Tibial nerve (tissue), 4 donors: ENCODE measurements around the gene CLEC18B. TPM values are rescaled to one million over a fixed set of nuclear protein-coding genes. Genes with fewer than 3 reads are reported as not detected.
"Not testable (repeated sequence)": the region's sequence is repeated elsewhere in the genome, so short reads cannot be mapped to it uniquely, and the experiment has no call there.

Source experiments
- DNase-seq, 2 donors: peaks; one replicate each; pipeline ENCODE4 v3.0.0-alpha.2; 2019; ENCODE audit warnings: low spot score in 2 of 2
- H3K27ac ChIP-seq, 4 donors: fragments of 200-600 bp; sonication (generic) in 3 of 4; one replicate each; pipeline ENCODE4 v1.5.1; 2017 to 2019; ENCODE audit warnings: mild to moderate bottlenecking in 1 of 4
- H3K27me3 ChIP-seq, 2 donors: fragments of 200-600 bp; sonication (generic) in 1 of 2; one replicate each; pipeline versions ENCODE4 v1.5.1 to v1.6.0; 2017 to 2019
- H3K36me3 ChIP-seq, 3 donors: fragments of 200-600 bp; sonication (generic); one replicate each; pipeline ENCODE4 v1.5.1; 2018 to 2019
- H3K4me1 ChIP-seq, 4 donors: fragments of 200-600 bp; sonication (generic) in 3 of 4; one replicate each; pipeline ENCODE4 v1.5.1; 2017 to 2019
- H3K4me3 ChIP-seq, 4 donors: fragments of 200-600 bp; sonication (generic) in 3 of 4; one replicate each; pipeline ENCODE4 v1.5.1; 2017 to 2019; ENCODE audit warnings: mild to moderate bottlenecking in 1 of 4, moderate library complexity in 1 of 4
- H3K9me3 ChIP-seq, 4 donors: fragments of 200-600 bp; sonication (generic) in 3 of 4; one replicate each; pipeline ENCODE4 v1.5.1; 2017 to 2019
- CTCF ChIP-seq, 5 experiments: fragments of 200-600 bp in 3 of 5; fragments of 450-650 bp in 2 of 5; sonication (generic) in 3 of 5; IDR thresholded peaks; one replicate each; pipeline ENCODE4 v1.5.1; 2016 to 2019; ENCODE audit warnings: antibody characterized with exemption in 5 of 5, mild to moderate bottlenecking in 3 of 5, moderate library complexity in 2 of 5
- EP300 ChIP-seq, 2 donors: sonication (generic); formaldehyde crosslinking; IDR thresholded peaks; one replicate each; pipeline ENCODE4 v1.6.1; 2017; ENCODE audit warnings: antibody characterized with exemption in 2 of 2, mild to moderate bottlenecking in 1 of 2
- POLR2A ChIP-seq, 2 donors: fragments of 450-650 bp; IDR thresholded peaks; one replicate each; pipeline ENCODE4 v1.6.1; 2017; ENCODE audit warnings: antibody characterized with exemption in 2 of 2, mild to moderate bottlenecking in 2 of 2, moderate library complexity in 2 of 2
- WGBS, 2 donors: methylation state at CpG; one replicate each; pipeline ENCODE4 v1.1.5; 2018; 5-methylcytosine and 5-hydroxymethylcytosine counted together
- total RNA-seq, 4 donors: library from RNA; depleted of rRNA; stranded (reverse); fragments of >200 nt; gene quantifications; one replicate each; pipeline ENCODE4 v1.1.0, GENCODE V29; 2016

CLEC18B gene
- total RNA-seq, 4 donors from 2014 or later: 2.7 to 20.0 (median 9.0) TPM

GRCh38 chr16:74450236-74450635 is 29.0 kb upstream of the CLEC18B start:
- Histone ChIP-seq H3K36me3 (peaks cover 0 to 48% (median 5%) of the 10 kb centered on the region in 3 donors), H3K4me1 (peaks cover 0 to 31% (median 13%) of the 10 kb centered on the region in 4 donors), H3K27ac (peak overlapping the region; percentile 33 to 86 (median 80)), H3K4me3 (no peak overlapping the region), H3K27me3 (no peaks in the 10 kb centered on the region), H3K9me3 (no peaks in the 10 kb centered on the region)
- WGBS, 2 donors: 70 to 73% methylated on average over 3 of the region's 3 CpGs
- no peak for DNase-seq
- TF ChIP-seq POLR2A (IDR thresholded peaks at IDR 0.05) (no peak), EP300 (IDR thresholded peaks at IDR 0.05) (no peak), CTCF (IDR thresholded peaks at IDR 0.05) (no peak)

- WGBS, 2 donors: 86 to 90% methylated on average over 5 of the region's 5 CpGs
- Histone ChIP-seq H3K9me3 (no peaks in the 10 kb centered on the region), H3K4me1 (peaks cover 0 to 31% (median 13%) of the 10 kb centered on the region in 4 donors), H3K27ac (peak overlapping the region; percentile 33 to 86 (median 80)), H3K36me3 (peaks cover 0 to 42% (median 5%) of the 10 kb centered on the region in 3 donors), H3K27me3 (no peaks in the 10 kb centered on the region), H3K4me3 (no peak overlapping the region)
- peak; percentile 22 to 27 for DNase-seq
- no peak for TF ChIP-seq CTCF (IDR thresholded peaks at IDR 0.05)
- TF ChIP-seq POLR2A (IDR thresholded peaks at IDR 0.05): no peak
- no peak for TF ChIP-seq EP300 (IDR thresholded peaks at IDR 0.05)
Observed at GRCh38 chr16:74449470-74449869, 28.2 kb upstream of the CLEC18B start.

- Histone ChIP-seq H3K36me3 (peaks cover 0 to 39% (median 5%) of the 10 kb centered on the region in 3 donors), H3K9me3 (no peaks in the 10 kb centered on the region), H3K27me3 (no peaks in the 10 kb centered on the region), H3K4me3 (no peak overlapping the region), H3K27ac (peak overlapping the region; percentile 33 to 86 (median 80)), H3K4me1 (peaks cover 0 to 31% (median 13%) of the 10 kb centered on the region in 4 donors)
- no peak for TF ChIP-seq POLR2A (IDR thresholded peaks at IDR 0.05)
- no peak for TF ChIP-seq CTCF (IDR thresholded peaks at IDR 0.05)
- peak; percentile 55 to 88 for TF ChIP-seq EP300 (IDR thresholded peaks at IDR 0.05)
- peak; percentile 35 to 78 for DNase-seq
- 53 to 56% methylated on average over 8 of the region's 8 CpGs for WGBS, 2 donors
Observed at GRCh38 chr16:74448990-74449389, 27.7 kb upstream of the CLEC18B start.

GRCh38 chr16:74447578-74447977 is 26.3 kb upstream of the CLEC18B start:
- Histone ChIP-seq H3K36me3 (peaks cover 0 to 25% (median 0%) of the 10 kb centered on the region in 3 donors), H3K4me3 (no peak overlapping the region), H3K9me3 (no peaks in the 10 kb centered on the region), H3K4me1 (peaks cover 0 to 31% (median 13%) of the 10 kb centered on the region in 4 donors), H3K27me3 (no peaks in the 10 kb centered on the region), H3K27ac (peak overlapping the region in 2 of 4 donors; percentile 85 to 86)
- TF ChIP-seq EP300 (IDR thresholded peaks at IDR 0.05) (no peak), POLR2A (IDR thresholded peaks at IDR 0.05) (no peak), CTCF (IDR thresholded peaks at IDR 0.05) (no peak)
- WGBS, 2 donors: 88 to 94% methylated on average over 5 of the region's 5 CpGs
- DNase-seq: no peak

GRCh38 chr16:74446866-74447265 is 25.6 kb upstream of the CLEC18B start:
- H3K36me3 ChIP-seq: peaks cover 0 to 21% (median 2%) of the 10 kb centered on the region in 3 donors
- peak overlapping the region in 1 of 4 donors; percentile 27 for H3K27ac ChIP-seq
- TF ChIP-seq POLR2A (IDR thresholded peaks at IDR 0.05) (no peak), EP300 (IDR thresholded peaks at IDR 0.05) (no peak), CTCF (IDR thresholded peaks at IDR 0.05) (no peak)
- H3K27me3 ChIP-seq: no peaks in the 10 kb centered on the region
- H3K9me3 ChIP-seq: no peaks in the 10 kb centered on the region
- peaks cover 0 to 31% (median 13%) of the 10 kb centered on the region in 4 donors for H3K4me1 ChIP-seq
- 91 to 95% methylated on average over 8 of the region's 8 CpGs for WGBS, 2 donors
- H3K4me3 ChIP-seq: no peak overlapping the region
- DNase-seq: no peak

- peaks cover 0 to 25% (median 2%) of the 10 kb centered on the region in 3 donors for H3K36me3 ChIP-seq
- H3K27me3 ChIP-seq, DNase-seq, H3K4me3 ChIP-seq, H3K4me1 ChIP-seq, H3K27ac ChIP-seq, H3K9me3 ChIP-seq: not testable (repeated sequence)
- WGBS, 2 donors: 94 to 95% methylated on average over 13 of the region's 13 CpGs
Observed at GRCh38 chr16:74443624-74444346, 22.5 kb upstream of the CLEC18B start.
